Measurements from ENCODE around the gene AUTS2. TPM values are rescaled to one million over a fixed set of nuclear protein-coding genes. Genes with fewer than 3 reads are reported as not detected.

AUTS2 gene
- total and polyA plus RNA-seq, 2 of the 8 experiments (the other 6 are each of a cell fraction or from before 2014, with no cell fraction given) = 25.9 to 101 TPM

DNA sequence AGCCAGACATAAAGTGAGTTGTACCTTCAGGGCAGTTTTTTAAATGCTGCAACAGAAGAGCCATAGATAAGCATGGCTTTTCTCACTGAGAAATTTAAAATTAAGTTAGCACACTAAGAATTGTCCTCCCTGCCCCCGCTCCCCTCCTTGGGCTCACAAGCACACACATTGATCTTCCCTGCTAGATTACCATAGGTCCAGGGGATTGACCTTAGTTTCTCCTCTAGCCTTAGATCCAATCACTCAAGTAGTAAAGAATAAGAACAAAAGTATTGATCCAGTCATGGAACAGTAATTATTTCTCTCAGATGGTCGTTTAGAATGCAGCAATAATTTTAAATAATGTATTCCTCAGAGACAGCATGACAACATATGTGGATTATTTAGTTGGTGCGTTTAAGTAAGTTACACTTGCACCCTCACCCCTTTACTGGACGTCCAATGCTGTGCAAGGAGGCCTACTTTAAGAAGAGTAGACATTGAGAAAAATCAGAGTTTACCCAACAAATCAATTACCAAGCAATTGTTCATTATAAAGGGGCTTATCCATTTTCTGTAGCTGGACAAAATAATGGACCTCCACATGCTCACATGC, 850.1 kb downstream of the AUTS2 start:
- no peak overlapping the region for H2BK12ac ChIP-seq (ENCODE audit: low read depth, low read length)
- no peak overlapping the region for H2BK120ac ChIP-seq (replicated peaks; ENCODE audit: low read depth, low read length)
- DNase-seq (ENCODE audit: low read depth in 1 of 2, low spot score in 2 of 2) = no peak
- H3K4me1 ChIP-seq (replicated peaks in 1 of 4; ENCODE audit: control insufficient read depth in 3 of 4, insufficient read depth in 4 of 4, low read length in 3 of 4) = peaks cover 0 to 5% (median 2%) of the 10 kb centered on the region in 4 experiments; a peak in 4 of 7 replicates
- no peak overlapping the region for H3K9ac ChIP-seq (replicated peaks in 1 of 4; ENCODE audit: extremely low read depth in 1 of 4, low read depth in 3 of 4, low read length in 3 of 4)
- H2BK20ac ChIP-seq (ENCODE audit: low read length) = no peak overlapping the region
- no peak overlapping the region for H3K4me3 ChIP-seq (ENCODE audit: extremely low read depth in 1 of 4, insufficient read depth in 2 of 4, low read depth in 3 of 4, low read length in 4 of 4)
- ChIA-PET CTCF (ENCODE audit: partially characterized antibody) (interaction anchor here (1.5 kb wide), 1 partner anchor 28 kb away, joined by 5 read pairs; no protein-coding TSS in a partner anchor), POLR2A (ENCODE audit: partially characterized antibody) (no interaction called here)
- no peak overlapping the region for H2AFZ ChIP-seq (ENCODE audit: low read length)
- H3K56ac ChIP-seq (replicated peaks; ENCODE audit: insufficient read length, low read depth, low read length) = no peak overlapping the region
- H4K20me1 ChIP-seq (replicated peaks in 1 of 2; ENCODE audit: control insufficient read depth in 1 of 2, insufficient read depth in 2 of 2, low read length in 2 of 2) = no peaks in the 10 kb centered on the region
- no peak overlapping the region for H3K14ac ChIP-seq (ENCODE audit: insufficient read length)
- no peak overlapping the region for H2BK15ac ChIP-seq (ENCODE audit: low read length)
- H2AK5ac ChIP-seq (ENCODE audit: low read depth, low read length) = no peak overlapping the region
- no peak overlapping the region for H4K5ac ChIP-seq (ENCODE audit: insufficient read length, low read depth, low read length)
- H2BK5ac ChIP-seq (ENCODE audit: low read depth, low read length) = no peak overlapping the region
- no peak overlapping the region for H3K4ac ChIP-seq (replicated peaks; ENCODE audit: insufficient read length, low read depth, low read length)
- no peaks in the 10 kb centered on the region; the same call in 1 of the 2 replicates for H3K79me1 ChIP-seq (ENCODE audit: low read depth, low read length)
- peaks cover 0 to 2% (median 0%) of the 10 kb centered on the region in 4 experiments; a peak in 2 of 7 replicates for H3K27me3 ChIP-seq (replicated peaks in 1 of 4; ENCODE audit: control insufficient read depth in 3 of 4, extremely low read depth in 1 of 4, insufficient read depth in 3 of 4, low read length in 3 of 4)
- FAIRE-seq = peak; percentile 13
- H3K4me2 ChIP-seq (ENCODE audit: insufficient read depth in 1 of 2, low read depth in 2 of 2, low read length in 2 of 2) = no peak overlapping the region
- 86% methylated on average over 4 of the region's 4 CpGs; no CpG with 5 or more reads in 1 of the 2 experiments for WGBS, 2 experiments (ENCODE audit: extremely low coverage in 1 of 2, insufficient coverage in 1 of 2, insufficient read length in 1 of 2, insufficient replicate concordance in 2 of 2, low coverage in 1 of 2, low lambda C conversion rate in 2 of 2, missing lambda C conversion rate in 1 of 2)
- no peaks in the 10 kb centered on the region for H3K9me3 ChIP-seq (ENCODE audit: insufficient read depth in 2 of 2, low read depth in 1 of 2, low read length in 1 of 2)
- H3K27ac ChIP-seq (ENCODE audit: low read depth, low read length) = no peak overlapping the region
- H4K8ac ChIP-seq (ENCODE audit: extremely low read depth, insufficient read depth, low read length) = no peak overlapping the region
- H3K36me3 ChIP-seq (ENCODE audit: control insufficient read depth in 2 of 4, insufficient read depth in 4 of 4, low read length in 3 of 4) = no peaks in the 10 kb centered on the region
- H3K18ac ChIP-seq (ENCODE audit: extremely low read depth, low read length) = no peak overlapping the region
- H3K23ac ChIP-seq (ENCODE audit: insufficient read length) = no peak overlapping the region
- no peaks in the 10 kb centered on the region; the same call in 1 of the 2 replicates for H3K23me2 ChIP-seq (ENCODE audit: low read depth, low read length)
- no peaks in the 10 kb centered on the region for H3K79me2 ChIP-seq (ENCODE audit: control insufficient read depth in 1 of 2, insufficient read depth in 2 of 2, low read length in 2 of 2)
- H4K91ac ChIP-seq (replicated peaks; ENCODE audit: insufficient read length, low read length) = no peak overlapping the region
- no peak for TF ChIP-seq FOSL1 (IDR thresholded peaks at IDR 0.05; ENCODE audit: insufficient read depth, low read depth, low read length)
- TF ChIP-seq HDAC2 (IDR thresholded peaks at IDR 0.05; ENCODE audit: borderline replicate concordance in 1 of 2, low read depth in 2 of 2, low read length in 2 of 2) = no peak
- TF ChIP-seq ASH2L (IDR thresholded peaks at IDR 0.05; ENCODE audit: low read length) = no peak
- no peak for TF ChIP-seq RAD21 (IDR thresholded peaks at IDR 0.05 in 1 of 2, conservative IDR thresholded peaks at IDR 0.05 in 1 of 2; ENCODE audit: low read depth in 2 of 2, low read length in 2 of 2)
- no peak for TF ChIP-seq JUN (IDR thresholded peaks at IDR 0.05; ENCODE audit: low read depth, low read length)
- TF ChIP-seq, protein P1, sequence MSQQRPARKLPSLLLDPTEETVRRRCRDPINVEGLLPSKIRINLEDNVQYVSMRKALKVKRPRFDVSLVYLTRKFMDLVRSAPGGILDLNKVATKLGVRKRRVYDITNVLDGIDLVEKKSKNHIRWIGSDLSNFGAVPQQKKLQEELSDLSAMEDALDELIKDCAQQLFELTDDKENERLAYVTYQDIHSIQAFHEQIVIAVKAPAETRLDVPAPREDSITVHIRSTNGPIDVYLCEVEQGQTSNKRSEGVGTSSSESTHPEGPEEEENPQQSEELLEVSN (IDR thresholded peaks at IDR 0.05) = no peak
- TF ChIP-seq BCL11A (IDR thresholded peaks at IDR 0.05; ENCODE audit: low read depth in 2 of 2, low read length in 2 of 2) = no peak
- no peak for TF ChIP-seq CEBPB (IDR thresholded peaks at IDR 0.05; ENCODE audit: low read depth, low read length)
- TF ChIP-seq SP4 (IDR thresholded peaks at IDR 0.05; ENCODE audit: low read length) = no peak
- TF ChIP-seq CTBP2 (IDR thresholded peaks at IDR 0.05; ENCODE audit: borderline replicate concordance, insufficient read depth, insufficient read length, low read length) = no peak
- no peak for TF ChIP-seq CREB1 (IDR thresholded peaks at IDR 0.05)
- no peak for TF ChIP-seq SIN3A (conservative IDR thresholded peaks at IDR 0.05 in 1 of 2, IDR thresholded peaks at IDR 0.05 in 1 of 2; ENCODE audit: low read depth in 1 of 2, low read length in 2 of 2)
